Neural cell (in vitro differentiated cells): ENCODE data around the gene CEP192. TPM values are rescaled to one million over a fixed set of nuclear protein-coding genes. Genes with fewer than 3 reads are reported as not detected.
A peak's percentile ranks its signal among the peaks of the same experiment; 100 is the strongest.

ENCODE experiments used
- H2AFZ ChIP-seq: fragments of 200-600, 300-800 bp; sonication (generic), shearing (Covaris generic); 2 replicates; pipeline ENCODE4 v1.6.0; 2014; ENCODE audit warnings: low read depth, mild to moderate bottlenecking, antibody characterized with exemption, low read length, moderate library complexity
- H3F3A ChIP-seq: fragments of 200-600 bp; shearing (Covaris generic); 2 replicates; pipeline ENCODE4 v1.6.1; 2016; ENCODE audit warnings: mild to moderate bottlenecking, moderate library complexity, mixed read lengths, antibody characterized with exemption, low read length; ENCODE audit not compliant: insufficient read depth, poor library complexity, severe bottlenecking
- H3K27ac ChIP-seq: fragments of 200-600, 300-800 bp; sonication (generic), shearing (Covaris generic); 2 replicates; pipeline ENCODE4 v1.5.1; 2014; ENCODE audit warnings: mild to moderate bottlenecking, low read length, moderate library complexity
- H3K27me3 ChIP-seq: fragments of 300-800, 200-600 bp; sonication (generic), shearing (Covaris generic); 2 replicates; pipeline ENCODE4 v1.6.0; 2014; ENCODE audit warnings: mild to moderate bottlenecking, low read depth, low read length, moderate library complexity; ENCODE audit not compliant: insufficient read depth
- H3K36me3 ChIP-seq: fragments of 300-800, 200-600 bp; sonication (generic), shearing (Covaris generic); 2 replicates; pipeline ENCODE4 v1.5.1; 2014; ENCODE audit warnings: mild to moderate bottlenecking, antibody characterized with exemption, low read length, moderate library complexity; ENCODE audit not compliant: insufficient read depth
- H3K4me2 ChIP-seq: fragments of 300-800, 200-600 bp; sonication (generic), shearing (Covaris generic); 2 replicates; pipeline ENCODE4 v1.6.0; 2014; ENCODE audit warnings: mild to moderate bottlenecking, low read length
- H3K4me3 ChIP-seq: fragments of 300-800, 200-600 bp; sonication (generic), shearing (Covaris generic); 2 replicates; pipeline ENCODE4 v1.5.1; 2014; ENCODE audit warnings: mild to moderate bottlenecking, low read length, moderate library complexity
- H3K79me2 ChIP-seq: fragments of 200-600 bp; shearing (Covaris generic); replicated peaks from 2 replicates; pipeline ENCODE4 v1.6.0; 2014; ENCODE audit warnings: mild to moderate bottlenecking, low read length, moderate library complexity; ENCODE audit not compliant: insufficient read depth
- H3K9ac ChIP-seq: fragments of 300-800, 200-600 bp; sonication (generic), shearing (Covaris generic); 2 replicates; pipeline ENCODE4 v1.6.1; 2016; ENCODE audit warnings: mild to moderate bottlenecking, low read length, mixed read lengths
- H3K9me2 ChIP-seq: fragments of 200-600 bp; shearing (Covaris generic); 2 replicates; pipeline ENCODE4 v1.6.1; 2016; ENCODE audit warnings: mild to moderate bottlenecking, low read length, mixed read lengths; ENCODE audit not compliant: insufficient read depth
- H3K9me3 ChIP-seq: fragments of 200-600, 300-800 bp; sonication (generic), shearing (Covaris generic); 2 replicates; pipeline ENCODE4 v1.6.1; 2016; ENCODE audit warnings: mild to moderate bottlenecking, mixed run types, low read length, moderate library complexity, mixed read lengths
- H4K20me1 ChIP-seq: fragments of 200-600 bp; shearing (Covaris generic); 2 replicates; pipeline ENCODE4 v1.6.1; 2016; ENCODE audit warnings: mild to moderate bottlenecking, mixed run types; ENCODE audit not compliant: insufficient read depth
- EP300 ChIP-seq: fragments of 450-650 bp; conservative IDR thresholded peaks from 2 replicates; pipeline ENCODE4 v1.6.1; 2014; ENCODE audit warnings: antibody characterized with exemption, mild to moderate bottlenecking, moderate library complexity; ENCODE audit not compliant: poor library complexity, severe bottlenecking
- EZH2 ChIP-seq: fragments of 200-600, 300-800 bp; shearing (Covaris generic), sonication (generic); IDR thresholded peaks from 2 replicates; pipeline ENCODE4 v1.6.1; 2014; ENCODE audit warnings: antibody characterized with exemption, low read length, borderline replicate concordance, mild to moderate bottlenecking; ENCODE audit not compliant: insufficient read depth, poor library complexity, severe bottlenecking
- MXI1 ChIP-seq: fragments of 450-650 bp; conservative IDR thresholded peaks from 2 replicates; pipeline ENCODE4 v1.6.1; 2014; ENCODE audit warnings: antibody characterized with exemption, mild to moderate bottlenecking; ENCODE audit not compliant: poor library complexity, severe bottlenecking
- POLR2AphosphoS5 ChIP-seq: IDR thresholded peaks from 2 replicates; pipeline ENCODE4 v1.6.1; 2012
- RAD21 ChIP-seq: fragments of 450-650 bp; conservative IDR thresholded peaks from 2 replicates; pipeline ENCODE4 v1.6.1; 2014; ENCODE audit warnings: antibody characterized with exemption, mild to moderate bottlenecking, moderate library complexity
- REST ChIP-seq: IDR thresholded peaks from 2 replicates; pipeline ENCODE4 v1.6.1; 2012; ENCODE audit warnings: borderline replicate concordance
- SMC3 ChIP-seq: fragments of 450-650 bp; conservative IDR thresholded peaks from 2 replicates; pipeline ENCODE4 v1.6.1; 2014; ENCODE audit warnings: antibody characterized with exemption, mild to moderate bottlenecking, moderate library complexity; ENCODE audit not compliant: poor library complexity
- TAF1 ChIP-seq: IDR thresholded peaks from 2 replicates; pipeline ENCODE4 v1.6.1; 2012; ENCODE audit warnings: low read depth
- polyA plus RNA-seq: library from polyadenylated mRNA; depleted of rRNA; stranded (reverse); fragments of >200 nt; gene quantifications from 2 replicates; pipeline ENCODE4 v1.2.3, GENCODE V29; 2014
- TF ChIP-seq, protein P1 (sequence below): fragments of 450-650 bp; IDR thresholded peaks from 2 replicates; pipeline ENCODE4 v1.5.1; 2014; ENCODE audit warnings: antibody characterized with exemption, mild to moderate bottlenecking, moderate library complexity; ENCODE audit not compliant: poor library complexity, severe bottlenecking

CEP192 gene
- polyA plus RNA-seq, 1 donor from 2014 or later: 28.1 TPM

DNA sequence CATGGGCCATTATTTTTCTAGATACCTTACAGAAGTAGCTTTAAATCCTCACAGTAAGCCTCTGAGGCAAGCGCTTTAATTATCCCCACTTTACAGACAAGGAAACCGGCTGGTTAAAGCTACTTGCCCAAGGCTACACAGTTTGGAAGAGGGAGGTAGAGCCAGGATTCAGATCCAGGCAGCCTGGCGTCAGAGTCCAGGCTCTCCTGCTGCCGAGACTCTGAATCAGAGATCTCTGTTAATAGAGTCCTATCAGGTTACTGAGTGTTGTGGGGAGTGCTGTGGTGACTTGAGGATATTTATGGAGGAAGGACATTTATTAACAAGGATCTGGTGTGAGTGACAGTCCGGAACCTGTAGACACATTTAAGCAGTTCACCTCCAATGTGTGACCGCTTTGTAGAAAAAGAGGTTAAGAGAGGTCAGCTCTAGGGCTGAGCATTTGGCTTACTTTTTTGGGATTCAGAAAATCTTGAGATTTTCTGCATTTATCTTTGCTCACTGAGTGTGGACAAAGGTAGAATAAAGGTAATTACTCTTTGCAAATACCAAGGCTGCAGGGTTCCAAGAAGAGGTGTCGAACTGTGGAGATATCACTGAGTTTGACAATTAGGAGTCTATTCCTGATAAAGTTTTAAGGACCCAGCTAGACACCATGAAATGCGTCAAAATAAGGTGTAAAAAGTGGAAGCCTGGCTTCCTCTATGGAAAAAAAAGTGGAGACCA is 1.6 kb upstream of the CEP192 start:
- Histone ChIP-seq H3F3A (no peaks in the 10 kb centered on the region), H3K9me3 (no peaks in the 10 kb centered on the region), H3K36me3 (no peaks in the 10 kb centered on the region), H3K4me3 (no peak overlapping the region), H3K4me2 (no peak overlapping the region), H4K20me1 (no peaks in the 10 kb centered on the region), H3K79me2 (peaks cover 28% of the 10 kb centered on the region), H3K27me3 (no peaks in the 10 kb centered on the region), H3K9me2 (no peaks in the 10 kb centered on the region), H2AFZ (no peak overlapping the region), H3K9ac (no peak overlapping the region), H3K27ac (no peak overlapping the region)
- TF ChIP-seq SMC3 (no peak), MXI1 (no peak), EP300 (no peak), REST (no peak), POLR2AphosphoS5 (no peak), TAF1 (no peak), RAD21 (no peak)
- TF ChIP-seq, protein P1, sequence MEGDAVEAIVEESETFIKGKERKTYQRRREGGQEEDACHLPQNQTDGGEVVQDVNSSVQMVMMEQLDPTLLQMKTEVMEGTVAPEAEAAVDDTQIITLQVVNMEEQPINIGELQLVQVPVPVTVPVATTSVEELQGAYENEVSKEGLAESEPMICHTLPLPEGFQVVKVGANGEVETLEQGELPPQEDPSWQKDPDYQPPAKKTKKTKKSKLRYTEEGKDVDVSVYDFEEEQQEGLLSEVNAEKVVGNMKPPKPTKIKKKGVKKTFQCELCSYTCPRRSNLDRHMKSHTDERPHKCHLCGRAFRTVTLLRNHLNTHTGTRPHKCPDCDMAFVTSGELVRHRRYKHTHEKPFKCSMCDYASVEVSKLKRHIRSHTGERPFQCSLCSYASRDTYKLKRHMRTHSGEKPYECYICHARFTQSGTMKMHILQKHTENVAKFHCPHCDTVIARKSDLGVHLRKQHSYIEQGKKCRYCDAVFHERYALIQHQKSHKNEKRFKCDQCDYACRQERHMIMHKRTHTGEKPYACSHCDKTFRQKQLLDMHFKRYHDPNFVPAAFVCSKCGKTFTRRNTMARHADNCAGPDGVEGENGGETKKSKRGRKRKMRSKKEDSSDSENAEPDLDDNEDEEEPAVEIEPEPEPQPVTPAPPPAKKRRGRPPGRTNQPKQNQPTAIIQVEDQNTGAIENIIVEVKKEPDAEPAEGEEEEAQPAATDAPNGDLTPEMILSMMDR: no peak

DNA sequence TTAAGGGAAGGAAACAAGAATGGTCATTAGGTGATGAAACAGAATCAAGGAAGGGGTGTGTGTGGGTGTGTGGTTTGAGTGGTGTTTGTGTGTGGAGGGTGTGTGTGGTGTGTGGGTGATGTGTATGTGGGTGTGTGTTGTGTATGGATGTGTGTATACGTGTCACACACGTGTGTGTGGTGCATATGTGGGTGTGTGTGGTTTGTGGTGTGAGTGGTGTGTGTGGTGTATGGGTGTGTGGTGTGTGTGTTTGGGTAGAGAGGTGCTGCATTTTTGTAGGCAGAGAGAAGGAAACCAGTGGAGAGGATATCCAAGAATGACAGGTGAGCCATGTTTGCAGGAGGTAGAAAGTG is 1.1 kb upstream of the CEP192 start:
- Histone ChIP-seq H3K9ac (no peak overlapping the region), H3K9me2 (no peaks in the 10 kb centered on the region), H3K27ac (no peak overlapping the region), H3K4me3 (peak overlapping the region; percentile 93), H2AFZ (no peak overlapping the region), H4K20me1 (no peaks in the 10 kb centered on the region), H3K9me3 (no peaks in the 10 kb centered on the region), H3K36me3 (no peaks in the 10 kb centered on the region), H3K4me2 (no peak overlapping the region), H3K79me2 (peaks cover 32% of the 10 kb centered on the region), H3F3A (no peaks in the 10 kb centered on the region), H3K27me3 (no peaks in the 10 kb centered on the region)
- TF ChIP-seq REST: no peak
- TF ChIP-seq RAD21: no peak
- TF ChIP-seq EP300: no peak
- TF ChIP-seq SMC3: no peak
- TF ChIP-seq MXI1: no peak
- TF ChIP-seq POLR2AphosphoS5: no peak
- no peak for TF ChIP-seq TAF1
- TF ChIP-seq EZH2: no peak
- TF ChIP-seq, protein P1: no peak
